Testis (tissue), 3 donors: ENCODE data around the gene RXRA. TPM values are rescaled to one million over a fixed set of nuclear protein-coding genes. Genes with fewer than 3 reads are reported as not detected.

Experiments
- DNase-seq: peaks from one replicate; pipeline ENCODE4 v3.0.0-alpha.2; 2019
- H3K27ac ChIP-seq, 2 donors: fragments of 200-600 bp; sonication (generic); one replicate each; pipeline ENCODE4 v1.5.1; 2019
- H3K27me3 ChIP-seq: fragments of 200-600 bp; sonication (generic); one replicate; pipeline ENCODE4 v1.5.1; 2019
- H3K36me3 ChIP-seq: fragments of 200-600 bp; sonication (generic); one replicate; pipeline ENCODE4 v1.5.1; 2017; ENCODE audit warnings: low read depth; ENCODE audit errors: missing control alignments
- H3K4me1 ChIP-seq: fragments of 200-600 bp; sonication (generic); one replicate; pipeline ENCODE4 v1.5.1; 2019
- H3K4me3 ChIP-seq, 2 donors: fragments of 200-600 bp; sonication (generic); one replicate each; pipeline ENCODE4 v1.5.1; 2017 to 2019
- H3K9me3 ChIP-seq: fragments of 200-600 bp; sonication (generic); one replicate; pipeline ENCODE4 v1.5.1; 2017
- CTCF ChIP-seq, 3 experiments: fragments of 450-650 bp in 2 of 3; fragments of 200-600 bp in 1 of 3; sonication (generic) in 1 of 3; IDR thresholded peaks; one replicate each; pipeline ENCODE4 v1.5.1; 2016 to 2019; ENCODE audit warnings: antibody characterized with exemption in 3 of 3, mild to moderate bottlenecking in 2 of 3, moderate library complexity in 1 of 3
- POLR2A ChIP-seq: fragments of 450-650 bp; IDR thresholded peaks from one replicate; pipeline ENCODE4 v1.6.1; 2017; ENCODE audit warnings: antibody characterized with exemption, mild to moderate bottlenecking, moderate library complexity
- WGBS, 2 donors: methylation state at CpG; one replicate each; pipeline ENCODE4 v1.1.5; 2018; 5-methylcytosine and 5-hydroxymethylcytosine counted together
- intact Hi-C: fragments of 100-400 bp; cut with DNase I; formaldehyde crosslinking; loops from one replicate; pipeline ENCODE4 v1.15.1; 2023; ENCODE audit warnings: low total_unique reads
- polyA plus RNA-seq: library from polyadenylated mRNA; stranded (reverse); fragments of 350-450 nt; fragmentation: Illumina TruSeq; extraction: RNeasy Lipid Tissue Mini Kit (QIAGEN cat#74804); gene quantifications from one replicate; pipeline ENCODE4 v1.2.3, GENCODE V29; 2014; ENCODE audit warnings: low read depth, low replicate concordance; ENCODE audit not compliant: insufficient read depth
- total RNA-seq, 2 donors: library from RNA; depleted of rRNA; stranded (reverse); fragments of >200 nt; gene quantifications; one replicate each; pipeline ENCODE4 v1.2.3, GENCODE V29; 2016

The RXRA gene
- total and polyA plus RNA-seq, 3 donors from 2014 or later = 31.3 to 61.0 (median 47.3) TPM

- no peaks in the 10 kb centered on the region for H3K36me3 ChIP-seq
- no peaks in the 10 kb centered on the region for H3K9me3 ChIP-seq
- intact Hi-C loops = no loop called here
- no peak overlapping the region for H3K4me3 ChIP-seq
- H3K4me1 ChIP-seq = peaks cover 39% of the 10 kb centered on the region
- H3K27me3 ChIP-seq = no peaks in the 10 kb centered on the region
- H3K27ac ChIP-seq = no peak overlapping the region
- no peak for DNase-seq
- 90 to 92% methylated on average over 5 to 9 of the region's 9 CpGs for WGBS, 2 donors
- TF ChIP-seq CTCF (IDR thresholded peaks at IDR 0.05) (no peak), POLR2A (no peak)
These were observed 99.6 kb downstream of the RXRA start for GRCh38 chr9:134425812-134426211.

- Histone ChIP-seq H3K4me3 (no peak overlapping the region), H3K9me3 (no peaks in the 10 kb centered on the region), H3K36me3 (no peaks in the 10 kb centered on the region), H3K27me3 (no peaks in the 10 kb centered on the region), H3K27ac (no peak overlapping the region), H3K4me1 (peaks cover 37% of the 10 kb centered on the region)
- 93% methylated on average over 12 to 14 of the region's 15 CpGs for WGBS, 2 donors
- DNase-seq = no peak
- intact Hi-C loops = no loop called here
- TF ChIP-seq CTCF (IDR thresholded peaks at IDR 0.05) (no peak), POLR2A (no peak)
These were observed 100.2 kb downstream of the RXRA start for GRCh38 chr9:134426436-134426835.

GRCh38 chr9:134427153-134427782 is 101.0 kb downstream of the RXRA start:
- Histone ChIP-seq H3K27ac (no peak overlapping the region), H3K27me3 (no peaks in the 10 kb centered on the region), H3K36me3 (no peaks in the 10 kb centered on the region), H3K9me3 (no peaks in the 10 kb centered on the region), H3K4me3 (no peak overlapping the region), H3K4me1 (peaks cover 37% of the 10 kb centered on the region)
- 89 to 92% methylated on average over 22 to 23 of the region's 24 CpGs for WGBS, 2 donors
- TF ChIP-seq CTCF (IDR thresholded peaks at IDR 0.05) = no peak
- TF ChIP-seq POLR2A = no peak
- intact Hi-C loops = no loop called here
- DNase-seq = no peak

GRCh38 chr9:134428559-134428958 is 102.3 kb downstream of the RXRA start:
- TF ChIP-seq POLR2A (no peak), CTCF (IDR thresholded peaks at IDR 0.05) (no peak)
- Histone ChIP-seq H3K9me3 (no peaks in the 10 kb centered on the region), H3K27ac (no peak overlapping the region), H3K36me3 (no peaks in the 10 kb centered on the region), H3K27me3 (no peaks in the 10 kb centered on the region), H3K4me1 (peaks cover 35% of the 10 kb centered on the region), H3K4me3 (no peak overlapping the region)
- WGBS, 2 donors = 85 to 94% methylated on average over 3 to 10 of the region's 14 CpGs
- no peak for DNase-seq
- intact Hi-C loops = no loop called here

GRCh38 chr9:134429007-134429406 is 102.8 kb downstream of the RXRA start:
- Histone ChIP-seq H3K9me3 (no peaks in the 10 kb centered on the region), H3K4me1 (peaks cover 34% of the 10 kb centered on the region), H3K4me3 (no peak overlapping the region), H3K27ac (no peak overlapping the region), H3K36me3 (no peaks in the 10 kb centered on the region), H3K27me3 (no peaks in the 10 kb centered on the region)
- 90 to 95% methylated on average over 10 to 20 of the region's 20 CpGs for WGBS, 2 donors
- TF ChIP-seq CTCF (IDR thresholded peaks at IDR 0.05) (no peak), POLR2A (no peak)
- intact Hi-C loops = no loop called here
- DNase-seq = no peak
